Mesenchymal stem cell (in vitro differentiated cells and primary cell): ENCODE data around the gene SLC35B4. TPM values are rescaled to one million over a fixed set of nuclear protein-coding genes. Genes with fewer than 3 reads are reported as not detected.

Source experiments
- DNase-seq: peaks from one replicate; pipeline ENCODE4 v3.0.0-alpha.2; 2013
- H2AFZ ChIP-seq: one replicate; pipeline ENCODE4 v1.6.1; 2013; ENCODE audit warnings: low read depth, mild to moderate bottlenecking, control low read depth, inconsistent platforms, low read length, moderate library complexity
- H2AK5ac ChIP-seq: 2 replicates; pipeline ENCODE4 v1.6.1; 2013; ENCODE audit warnings: low read length, moderate library complexity, mild to moderate bottlenecking, inconsistent platforms; ENCODE audit not compliant: severe bottlenecking
- H2BK120ac ChIP-seq: one replicate; pipeline ENCODE4 v1.6.1; 2013; ENCODE audit warnings: low read depth, mild to moderate bottlenecking, inconsistent platforms, low read length, moderate library complexity
- H2BK12ac ChIP-seq, 2 experiments: one replicate each; pipeline ENCODE4 v1.6.1; 2013; ENCODE audit warnings: inconsistent platforms in 2 of 2, low read length in 2 of 2, mild to moderate bottlenecking in 2 of 2, moderate library complexity in 2 of 2, control low read depth in 1 of 2
- H2BK15ac ChIP-seq: one replicate; pipeline ENCODE4 v1.6.1; 2013; ENCODE audit warnings: mild to moderate bottlenecking, low read depth, inconsistent platforms; ENCODE audit not compliant: poor library complexity, severe bottlenecking
- H2BK5ac ChIP-seq: 2 replicates; pipeline ENCODE4 v1.6.1; 2013; ENCODE audit warnings: low read depth, mild to moderate bottlenecking, low read length, control low read depth, inconsistent platforms; ENCODE audit not compliant: poor library complexity, severe bottlenecking
- H3K14ac ChIP-seq, 2 experiments: one replicate each; pipeline ENCODE4 v1.6.1; 2013; ENCODE audit warnings: inconsistent platforms in 2 of 2, low read length in 2 of 2, control low read depth in 1 of 2, mild to moderate bottlenecking in 1 of 2, moderate library complexity in 1 of 2
- H3K18ac ChIP-seq, 2 experiments: one replicate each; pipeline ENCODE4 v1.6.1; 2013; ENCODE audit warnings: inconsistent platforms in 2 of 2, low read length in 2 of 2, control low read depth in 1 of 2, low read depth in 1 of 2, mild to moderate bottlenecking in 1 of 2
- H3K23ac ChIP-seq, 2 experiments: one replicate each; pipeline ENCODE4 v1.6.1; 2013; ENCODE audit warnings: inconsistent platforms in 2 of 2, low read length in 2 of 2, mild to moderate bottlenecking in 2 of 2, moderate library complexity in 2 of 2, control low read depth in 1 of 2
- H3K27ac ChIP-seq: 2 replicates; pipeline ENCODE4 v1.5.1; 2013; ENCODE audit warnings: mild to moderate bottlenecking, moderate library complexity, low read length, control low read depth, inconsistent platforms; ENCODE audit not compliant: poor library complexity, severe bottlenecking
- H3K27me3 ChIP-seq, 2 experiments: 2 replicates each; pipeline versions ENCODE4 v1.6.1 to v1.7.0; 2013; ENCODE audit warnings: low read length in 2 of 2, mild to moderate bottlenecking in 2 of 2, moderate library complexity in 2 of 2, control low read depth in 1 of 2, inconsistent platforms in 1 of 2; ENCODE audit not compliant: control insufficient read depth in 1 of 2, insufficient read depth in 1 of 2
- H3K36me3 ChIP-seq, 2 experiments: 2 replicates each; pipeline versions ENCODE4 v1.6.1 to v1.7.0; 2013; ENCODE audit warnings: low read length in 2 of 2, control low read depth in 1 of 2, inconsistent platforms in 1 of 2, low read depth in 1 of 2, mild to moderate bottlenecking in 1 of 2; ENCODE audit not compliant: insufficient read depth in 2 of 2, control insufficient read depth in 1 of 2
- H3K4ac ChIP-seq, 2 experiments: one replicate each; pipeline ENCODE4 v1.6.1; 2013; ENCODE audit warnings: inconsistent platforms in 2 of 2, low read length in 2 of 2, mild to moderate bottlenecking in 2 of 2, moderate library complexity in 2 of 2, control low read depth in 1 of 2, low read depth in 1 of 2
- H3K4me1 ChIP-seq: 2 replicates; pipeline ENCODE4 v1.6.1; 2013; ENCODE audit warnings: low read depth, low read length, control low read depth; ENCODE audit not compliant: control insufficient read depth, insufficient read depth
- H3K4me2 ChIP-seq: 2 replicates; pipeline ENCODE4 v1.6.1; 2013; ENCODE audit warnings: low read length, mild to moderate bottlenecking, inconsistent platforms; ENCODE audit not compliant: poor library complexity, severe bottlenecking
- H3K4me3 ChIP-seq, 2 experiments: 2 replicates each; pipeline versions ENCODE4 v1.5.1 to v1.7.0; 2013; ENCODE audit warnings: low read length in 2 of 2, mild to moderate bottlenecking in 2 of 2, control low read depth in 1 of 2, low read depth in 1 of 2; ENCODE audit not compliant: insufficient read depth in 1 of 2
- H3K79me1 ChIP-seq: replicated peaks from 2 replicates; pipeline ENCODE4 v1.6.1; 2013; ENCODE audit warnings: mild to moderate bottlenecking, control low read depth, low read length, inconsistent platforms; ENCODE audit not compliant: poor library complexity, severe bottlenecking
- H3K9ac ChIP-seq: 2 replicates; pipeline ENCODE4 v1.7.0; 2013; ENCODE audit warnings: mild to moderate bottlenecking, low read length, moderate library complexity
- H3K9me3 ChIP-seq: 2 replicates; pipeline ENCODE4 v1.7.0; 2013; ENCODE audit warnings: mild to moderate bottlenecking, low read length; ENCODE audit not compliant: control insufficient read depth
- H4K8ac ChIP-seq: one replicate; pipeline ENCODE4 v1.6.1; 2013; ENCODE audit warnings: inconsistent platforms, mild to moderate bottlenecking, low read length, moderate library complexity
- H4K91ac ChIP-seq: one replicate; pipeline ENCODE4 v1.6.1; 2013; ENCODE audit warnings: mild to moderate bottlenecking, low read length, inconsistent platforms
- WGBS: methylation state at CpG from one replicate; pipeline ENCODE4 v1.1.7; 2013; ENCODE audit warnings: mixed read lengths; 5-methylcytosine and 5-hydroxymethylcytosine counted together
- polyA plus RNA-seq, 2 experiments: library from polyadenylated mRNA; stranded (reverse); fragments of 200-250 nt; gene quantifications; one replicate each; pipeline ENCODE4 v1.2.3, GENCODE V29; 2013

The SLC35B4 gene
- 20.3 TPM for polyA plus RNA-seq (2013, experiment 1 of 2)
- 20.1 TPM for polyA plus RNA-seq (2013, experiment 2 of 2)

GRCh38 chr7:134316539-134317344 is at the start of gene SLC35B4:
Gene SLC35B4, minus strand, starts transcription at chr7:134316930. Its CDS starts 179 bp downstream, at chr7:134316751.
- under 1% methylated on average over 63 of the region's 69 CpGs for WGBS
- Histone ChIP-seq H3K79me1 (peaks cover 20% of the 10 kb centered on the region), H2BK120ac (peak within 1 kb of the TSS; percentile 71), H3K27me3 (no peaks in the 10 kb centered on the region), H3K9ac (peak within 1 kb of the TSS; percentile 92), H3K14ac (peak within 1 kb of the TSS in 1 of 2 experiments; percentile 94), H3K36me3 (no peaks in the 10 kb centered on the region), H2AFZ (peak within 1 kb of the TSS; percentile 75), H3K4me2 (peak within 1 kb of the TSS; percentile 78), H4K91ac (peak within 1 kb of the TSS; percentile 57), H3K4me3 (peak within 1 kb of the TSS; percentile 79 to 90), H2BK15ac (peak within 1 kb of the TSS; percentile 94), H3K23ac (peak within 1 kb of the TSS in 1 of 2 experiments; percentile 9), H3K4ac (peak within 1 kb of the TSS; percentile 54 to 71), H2BK12ac (no peak within 1 kb of the TSS), H4K8ac (peak within 1 kb of the TSS; percentile 70), H3K4me1 (peaks cover 1% of the 10 kb centered on the region), H2BK5ac (no peak within 1 kb of the TSS), H2AK5ac (no peak within 1 kb of the TSS), H3K18ac (peak within 1 kb of the TSS; percentile 61 to 88), H3K9me3 (no peaks in the 10 kb centered on the region), H3K27ac (peak within 1 kb of the TSS; percentile 44)
- peak; percentile 97 for DNase-seq

- Histone ChIP-seq H2BK12ac (no peak overlapping the region), H3K18ac (no peak overlapping the region), H3K36me3 (no peaks in the 10 kb centered on the region), H3K4me2 (no peak overlapping the region), H2BK15ac (no peak overlapping the region), H3K9me3 (no peaks in the 10 kb centered on the region), H4K91ac (no peak overlapping the region), H3K4ac (no peak overlapping the region), H3K9ac (no peak overlapping the region), H2AFZ (no peak overlapping the region), H3K27me3 (peaks cover 0 to 14% of the 10 kb centered on the region in 2 experiments), H2BK5ac (no peak overlapping the region), H2AK5ac (no peak overlapping the region), H4K8ac (no peak overlapping the region), H3K23ac (no peak overlapping the region), H3K4me1 (peaks cover 2% of the 10 kb centered on the region), H3K79me1 (no peaks in the 10 kb centered on the region), H3K4me3 (no peak overlapping the region), H3K27ac (no peak overlapping the region), H2BK120ac (no peak overlapping the region), H3K14ac (no peak overlapping the region)
- 93% methylated on average over 1 of the region's 1 CpG for WGBS
- DNase-seq: no peak
Observed at GRCh38 chr7:134366481-134366880, 49.8 kb upstream of the SLC35B4 start.

GRCh38 chr7:134365341-134366054 is 48.8 kb upstream of the SLC35B4 start:
- H3K27ac ChIP-seq: no peak overlapping the region
- no peak overlapping the region for H4K8ac ChIP-seq
- no peak overlapping the region for H2AK5ac ChIP-seq
- H3K4ac ChIP-seq: no peak overlapping the region
- H3K23ac ChIP-seq: no peak overlapping the region
- peaks cover 0 to 15% of the 10 kb centered on the region in 2 experiments for H3K27me3 ChIP-seq
- no peak overlapping the region for H2BK5ac ChIP-seq
- 82% methylated on average over 6 of the region's 6 CpGs for WGBS
- peaks cover 2% of the 10 kb centered on the region for H3K4me1 ChIP-seq
- no peak overlapping the region for H2BK12ac ChIP-seq
- H3K9me3 ChIP-seq: no peaks in the 10 kb centered on the region
- DNase-seq: no peak
- H3K79me1 ChIP-seq: no peaks in the 10 kb centered on the region
- no peak overlapping the region for H3K4me2 ChIP-seq
- no peaks in the 10 kb centered on the region for H3K36me3 ChIP-seq
- no peak overlapping the region for H2BK120ac ChIP-seq
- no peak overlapping the region for H3K4me3 ChIP-seq
- no peak overlapping the region for H2BK15ac ChIP-seq
- no peak overlapping the region for H2AFZ ChIP-seq
- H3K14ac ChIP-seq: no peak overlapping the region
- H4K91ac ChIP-seq: no peak overlapping the region
- peak overlapping the region; percentile 72 for H3K9ac ChIP-seq
- H3K18ac ChIP-seq: no peak overlapping the region

GRCh38 chr7:134364619-134365037 is 47.9 kb upstream of the SLC35B4 start:
- H3K27me3 ChIP-seq: peaks cover 0 to 15% of the 10 kb centered on the region in 2 experiments
- H3K36me3 ChIP-seq: no peaks in the 10 kb centered on the region
- no peak overlapping the region for H2AK5ac ChIP-seq
- no peak overlapping the region for H3K4me2 ChIP-seq
- H2BK15ac ChIP-seq: no peak overlapping the region
- H2BK12ac ChIP-seq: no peak overlapping the region
- H3K18ac ChIP-seq: no peak overlapping the region
- H3K4ac ChIP-seq: no peak overlapping the region
- H3K4me3 ChIP-seq: peak overlapping the region in 1 of 2 experiments; percentile 16
- no peak overlapping the region for H4K91ac ChIP-seq
- no peak overlapping the region for H3K27ac ChIP-seq
- H2BK5ac ChIP-seq: no peak overlapping the region
- H2BK120ac ChIP-seq: no peak overlapping the region
- H2AFZ ChIP-seq: no peak overlapping the region
- no peaks in the 10 kb centered on the region for H3K9me3 ChIP-seq
- H3K4me1 ChIP-seq: peaks cover 2% of the 10 kb centered on the region
- peak overlapping the region; percentile 72 for H3K9ac ChIP-seq
- no peak overlapping the region for H3K23ac ChIP-seq
- no peak overlapping the region for H3K14ac ChIP-seq
- no peak overlapping the region for H4K8ac ChIP-seq
- DNase-seq: peak; percentile 13
- H3K79me1 ChIP-seq: no peaks in the 10 kb centered on the region
